GM19328 (cell line): ENCODE results near the gene OR5F1.

ENCODE experiments used
- ATAC-seq: cut with Tn5 transposase; IDR thresholded peaks from one replicate; pipeline ENCODE4 v1.9.1; 2021; ENCODE audit warnings: mild to moderate bottlenecking, moderate library complexity; ENCODE audit not compliant: unreplicated experiment

Gene OR5F1

GRCh38 chr11:55994525-55994924, at the start of gene OR5F1:
TSS of gene OR5F1 (minus strand) at chr11:55994625. CDS start at chr11:55994625, 0 bp downstream.
- no peak for ATAC-seq

DNA sequence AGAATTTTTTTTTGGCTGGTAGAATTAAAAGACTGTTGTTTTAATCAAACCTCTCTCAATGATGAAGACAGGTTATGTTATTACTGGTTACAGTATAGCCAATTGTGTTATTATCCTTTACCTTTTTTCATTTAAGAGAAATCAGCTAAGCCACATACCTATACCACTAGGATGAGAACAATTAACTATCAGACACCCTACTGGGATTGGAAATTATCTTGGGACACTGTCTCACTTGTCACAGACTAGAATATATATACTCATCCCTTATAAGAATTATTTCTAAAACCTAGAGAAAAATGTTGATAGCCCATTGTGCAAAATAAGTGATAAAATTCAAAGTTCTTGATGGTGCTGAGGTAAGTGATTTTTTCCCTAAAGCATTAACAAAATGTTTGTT, 32.9 kb upstream of the OR5F1 start, which contains the start of gene OR5AS1:
OR5AS1 (plus strand) TSS at position 301 of the 400 bp plus-strand sequence. CDS start 2,765 bp downstream, outside the sequence.
- no peak for ATAC-seq

DNA sequence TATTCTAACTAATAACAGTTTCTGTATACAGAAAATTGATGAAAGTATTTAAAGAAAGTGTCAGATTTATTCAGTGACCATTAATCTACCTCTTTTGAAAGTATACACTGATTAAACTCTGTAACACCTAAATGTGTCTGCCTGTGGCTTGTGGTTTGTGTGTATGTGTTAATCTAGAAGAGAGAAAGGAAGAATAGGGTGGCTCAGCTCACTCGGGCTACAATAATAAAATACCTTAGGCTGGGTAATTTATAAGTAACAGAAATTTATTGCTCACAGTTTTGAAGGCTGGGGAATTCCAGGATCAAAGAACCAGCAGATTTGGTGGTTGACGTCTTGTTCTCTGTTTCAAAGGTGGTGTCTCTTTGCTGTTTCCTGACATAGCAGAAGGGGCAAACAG, 19.4 kb upstream of the OR5F1 start:
- ATAC-seq: no peak

- no peak for ATAC-seq
Measured at GRCh38 chr11:56010716-56011115, 16.3 kb upstream of the OR5F1 start.

- ATAC-seq: no peak
Measured at GRCh38 chr11:55970935-55971334, 23.5 kb downstream of the OR5F1 start.

- ATAC-seq: no peak
Measured at GRCh38 chr11:55969845-55970244, 24.6 kb downstream of the OR5F1 start, which contains the start of gene OR10AG1. TSS of gene OR10AG1 (minus strand) at chr11:55969945. CDS start at chr11:55969907, 38 bp downstream.

GRCh38 chr11:55967914-55968313, 26.5 kb downstream of the OR5F1 start:
- no peak for ATAC-seq

- no peak for ATAC-seq
Measured at GRCh38 chr11:55966391-55966790, 28.0 kb downstream of the OR5F1 start.

DNA sequence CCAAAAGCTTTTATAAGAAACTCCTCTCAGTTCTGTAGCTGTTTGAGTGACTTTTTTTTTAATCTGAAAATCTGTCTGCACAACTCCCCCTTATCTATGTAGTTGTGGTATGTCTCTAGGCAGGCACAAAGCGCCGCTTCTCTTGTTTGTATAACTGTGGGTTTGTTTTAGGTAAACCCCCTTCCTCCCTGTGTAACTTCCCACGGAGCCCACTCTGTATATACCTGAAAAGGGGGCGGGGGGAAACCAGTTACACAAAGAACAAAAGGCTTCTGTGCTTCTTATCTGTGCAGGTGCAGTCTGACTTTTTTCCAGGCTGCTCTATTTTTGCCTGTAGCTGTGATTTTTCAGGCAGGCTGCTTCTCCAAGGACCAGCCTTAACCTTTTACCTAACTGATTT, 37.9 kb downstream of the OR5F1 start:
- ATAC-seq: no peak

- ATAC-seq: no peak
Measured at GRCh38 chr11:55949330-55949729, 45.1 kb downstream of the OR5F1 start.
